ENCODE measurements around the gene MEGF11.

Gene MEGF11

DNA sequence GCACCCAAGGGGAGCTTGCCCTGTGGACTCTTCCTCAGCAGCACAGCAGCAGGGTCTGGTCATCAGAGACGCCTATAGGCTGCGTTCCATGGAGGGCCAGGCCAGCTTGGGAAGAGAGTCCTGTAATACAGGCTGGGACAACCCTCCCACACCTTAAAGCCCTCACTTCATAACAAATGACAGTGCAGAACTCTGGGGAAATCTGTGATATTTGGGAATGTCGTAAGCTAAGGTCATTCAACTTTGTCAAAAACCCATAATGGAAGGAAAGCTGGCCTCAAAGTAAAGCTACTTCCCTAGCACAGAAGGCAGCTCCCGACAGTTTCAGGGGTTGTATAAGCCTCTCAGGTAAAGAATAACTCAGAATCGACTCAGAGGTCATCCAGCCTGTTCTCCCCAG lies 133.1 kb downstream of the MEGF11 start:
- no peak for TF ChIP-seq POLR2AphosphoS5 (IDR thresholded peaks at IDR 0.05; ENCODE audit: low read depth, low read length)
- no peak for TF ChIP-seq SPI1 (IDR thresholded peaks at IDR 0.05; ENCODE audit: low read depth, low read length)
- no peak for TF ChIP-seq TAF1 (IDR thresholded peaks at IDR 0.05; ENCODE audit: low read depth, low read length)
- TF ChIP-seq PAX5 (IDR thresholded peaks at IDR 0.05; ENCODE audit: insufficient read depth, low read length, severe bottlenecking): no peak
- no peak for TF ChIP-seq POLR2A (IDR thresholded peaks at IDR 0.05; ENCODE audit: low read depth, low read length)
- TF ChIP-seq POU2F2 (IDR thresholded peaks at IDR 0.05; ENCODE audit: low read depth, low read length): no peak
- DNase-seq (ENCODE audit: insufficient read length, low spot score) (no peak), FAIRE-seq (no peak)

DNA sequence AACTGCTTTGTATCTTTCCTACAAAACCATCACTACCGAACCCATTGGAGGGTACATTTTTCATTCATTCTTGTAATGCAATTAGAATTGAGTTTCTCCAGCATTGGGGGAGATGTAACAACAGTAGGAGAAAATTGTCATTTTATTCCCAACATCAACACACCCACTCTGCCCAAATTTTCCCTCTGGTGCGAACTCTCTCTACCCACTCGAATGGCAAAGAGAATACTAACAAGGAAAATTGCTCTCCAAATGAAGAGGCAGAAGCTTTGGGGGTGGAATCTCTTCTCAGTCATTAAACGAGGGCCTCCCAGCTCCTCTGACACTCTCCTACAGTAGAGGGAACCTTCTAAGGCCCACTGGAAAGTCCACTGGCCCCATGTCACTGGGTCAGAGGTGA lies 135.7 kb downstream of the MEGF11 start:
- FAIRE-seq (no peak), DNase-seq (ENCODE audit: insufficient read length, low spot score) (no peak)
- no peak for TF ChIP-seq TAF1 (IDR thresholded peaks at IDR 0.05; ENCODE audit: low read depth, low read length)
- TF ChIP-seq POLR2AphosphoS5 (IDR thresholded peaks at IDR 0.05; ENCODE audit: low read depth, low read length): no peak
- no peak for TF ChIP-seq POLR2A (IDR thresholded peaks at IDR 0.05; ENCODE audit: low read depth, low read length)
- no peak for TF ChIP-seq SPI1 (IDR thresholded peaks at IDR 0.05; ENCODE audit: low read depth, low read length)
- TF ChIP-seq PAX5 (IDR thresholded peaks at IDR 0.05; ENCODE audit: insufficient read depth, low read length, severe bottlenecking): no peak
- TF ChIP-seq POU2F2 (IDR thresholded peaks at IDR 0.05; ENCODE audit: low read depth, low read length): no peak

DNA sequence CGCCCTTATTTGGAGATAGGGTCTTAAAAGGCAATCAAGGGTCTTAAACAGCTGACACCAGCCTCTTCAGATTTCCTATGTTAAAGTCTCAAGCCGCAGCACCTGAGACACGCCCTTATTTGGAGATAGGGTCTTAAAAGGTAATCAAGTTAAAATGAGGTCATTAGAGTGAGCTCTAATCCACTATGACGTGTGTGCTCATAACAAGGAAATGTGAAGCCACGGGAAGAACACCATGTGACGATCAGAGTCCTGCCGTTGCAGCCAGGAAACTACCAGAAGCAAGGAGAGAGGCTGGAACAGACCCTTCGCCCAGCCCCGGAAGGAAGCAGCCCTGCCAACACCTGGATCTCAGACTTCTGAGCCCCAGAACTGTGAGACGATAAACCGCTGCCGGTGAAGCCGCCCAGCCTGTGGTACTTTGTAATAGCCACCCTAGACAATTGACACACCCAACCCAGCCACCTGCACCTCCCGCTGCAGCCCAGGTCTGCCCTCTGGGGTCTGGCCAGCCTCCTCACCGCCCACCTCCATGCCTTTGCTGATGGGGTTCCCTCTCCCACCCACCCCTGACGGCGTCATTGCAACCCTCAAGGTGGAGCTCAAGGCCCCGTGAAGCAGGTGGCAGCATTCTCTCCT lies 137.9 kb downstream of the MEGF11 start:
- FAIRE-seq (no peak), DNase-seq (ENCODE audit: insufficient read length, low spot score) (no peak)
- TF ChIP-seq POLR2AphosphoS5 (IDR thresholded peaks at IDR 0.05; ENCODE audit: low read depth, low read length): no peak
- no peak for TF ChIP-seq PAX5 (IDR thresholded peaks at IDR 0.05; ENCODE audit: insufficient read depth, low read length, severe bottlenecking)
- no peak for TF ChIP-seq TAF1 (IDR thresholded peaks at IDR 0.05; ENCODE audit: low read depth, low read length)
- TF ChIP-seq SPI1 (IDR thresholded peaks at IDR 0.05; ENCODE audit: low read depth, low read length): no peak
- no peak for TF ChIP-seq POLR2A (IDR thresholded peaks at IDR 0.05; ENCODE audit: low read depth, low read length)
- no peak for TF ChIP-seq POU2F2 (IDR thresholded peaks at IDR 0.05; ENCODE audit: low read depth, low read length)

DNA sequence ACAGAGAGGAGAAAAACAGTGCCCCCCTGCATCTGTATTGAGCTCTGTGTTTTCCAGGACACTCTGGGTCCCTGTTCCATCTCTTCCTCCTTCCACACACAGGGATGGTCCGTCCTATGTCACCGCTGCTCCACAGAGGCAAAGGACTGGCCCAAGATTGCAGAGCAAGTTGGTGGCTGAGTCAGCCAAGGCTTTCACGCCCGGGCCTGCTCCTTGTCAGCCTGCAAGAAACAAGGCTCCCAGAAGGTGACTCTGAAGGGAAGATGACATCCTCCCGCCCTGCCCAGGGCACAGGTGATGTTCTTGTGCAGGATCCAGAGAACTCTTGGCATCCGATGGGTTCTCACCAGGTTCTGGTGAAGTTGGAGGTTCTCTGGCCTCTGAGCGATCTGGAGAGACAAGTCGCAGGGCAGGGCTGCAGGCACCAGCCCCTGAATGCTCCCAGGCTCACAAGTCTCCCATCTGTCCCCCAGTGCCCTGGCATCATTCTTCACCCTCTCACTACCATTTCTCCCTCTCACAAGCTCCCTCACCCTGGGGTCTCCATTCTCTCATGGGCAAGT lies 138.6 kb downstream of the MEGF11 start:
- FAIRE-seq: no peak
- DNase-seq (ENCODE audit: insufficient read length, low spot score): no peak
- TF ChIP-seq POLR2A (IDR thresholded peaks at IDR 0.05; ENCODE audit: low read depth, low read length) (no peak), POLR2AphosphoS5 (IDR thresholded peaks at IDR 0.05; ENCODE audit: low read depth, low read length) (no peak), POU2F2 (IDR thresholded peaks at IDR 0.05; ENCODE audit: low read depth, low read length) (no peak), TAF1 (IDR thresholded peaks at IDR 0.05; ENCODE audit: low read depth, low read length) (no peak), PAX5 (IDR thresholded peaks at IDR 0.05; ENCODE audit: insufficient read depth, low read length, severe bottlenecking) (no peak), SPI1 (IDR thresholded peaks at IDR 0.05; ENCODE audit: low read depth, low read length) (no peak)

DNA sequence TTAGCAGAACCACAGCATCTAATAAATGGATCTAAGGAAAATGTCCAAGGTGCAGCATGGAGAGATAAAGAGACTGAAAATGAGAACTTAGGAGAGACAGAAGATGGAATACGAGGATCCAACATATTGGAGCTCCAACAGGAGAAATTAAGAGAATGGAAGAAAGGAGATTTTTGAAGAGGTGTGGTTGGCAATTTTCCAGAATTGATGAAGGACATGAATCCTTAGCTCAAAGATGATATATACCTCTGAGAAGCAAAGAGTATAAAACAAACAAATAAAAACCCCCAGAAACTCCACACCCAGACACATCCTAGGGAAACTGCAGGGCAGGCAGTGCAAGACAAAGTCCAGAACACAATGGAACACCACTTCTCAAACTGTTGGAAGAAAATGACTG lies 141.2 kb downstream of the MEGF11 start:
- FAIRE-seq: no peak
- no peak for TF ChIP-seq POLR2A (IDR thresholded peaks at IDR 0.05; ENCODE audit: low read depth, low read length)
- no peak for TF ChIP-seq POU2F2 (IDR thresholded peaks at IDR 0.05; ENCODE audit: low read depth, low read length)
- TF ChIP-seq SPI1 (IDR thresholded peaks at IDR 0.05; ENCODE audit: low read depth, low read length): no peak
- TF ChIP-seq POLR2AphosphoS5 (IDR thresholded peaks at IDR 0.05; ENCODE audit: low read depth, low read length): no peak
- TF ChIP-seq TAF1 (IDR thresholded peaks at IDR 0.05; ENCODE audit: low read depth, low read length): no peak
- no peak for TF ChIP-seq PAX5 (IDR thresholded peaks at IDR 0.05; ENCODE audit: insufficient read depth, low read length, severe bottlenecking)

DNA sequence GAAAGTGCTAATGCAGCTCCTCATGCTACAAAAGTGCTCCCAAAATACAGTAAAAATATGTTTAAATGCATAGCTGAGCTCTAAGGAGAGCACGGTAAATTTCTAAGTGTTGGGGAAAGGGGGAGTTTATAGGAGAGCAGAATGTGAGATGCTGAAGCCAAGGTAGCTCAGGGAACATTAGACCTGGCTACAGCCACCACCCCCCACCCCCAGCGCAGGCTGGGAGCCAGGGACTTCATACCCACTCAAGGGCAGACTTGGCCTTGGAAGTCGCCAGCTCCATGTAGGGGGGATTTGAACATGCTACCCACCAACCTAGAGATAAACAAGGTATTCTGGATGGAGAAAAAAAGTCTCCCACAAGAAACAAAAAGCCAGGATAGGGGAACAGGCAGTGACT lies 142.2 kb downstream of the MEGF11 start:
- TF ChIP-seq SPI1 (IDR thresholded peaks at IDR 0.05; ENCODE audit: low read depth, low read length): no peak
- no peak for TF ChIP-seq TAF1 (IDR thresholded peaks at IDR 0.05; ENCODE audit: low read depth, low read length)
- no peak for TF ChIP-seq POLR2AphosphoS5 (IDR thresholded peaks at IDR 0.05; ENCODE audit: low read depth, low read length)
- no peak for TF ChIP-seq POLR2A (IDR thresholded peaks at IDR 0.05; ENCODE audit: low read depth, low read length)
- no peak for TF ChIP-seq PAX5 (IDR thresholded peaks at IDR 0.05; ENCODE audit: insufficient read depth, low read length, severe bottlenecking)
- TF ChIP-seq POU2F2 (IDR thresholded peaks at IDR 0.05; ENCODE audit: low read depth, low read length): no peak
- no peak for FAIRE-seq
- no peak for DNase-seq (ENCODE audit: insufficient read length, low spot score)

More for the DNA sequence above, 141.2 kb downstream of the MEGF11 start:
- no peak for DNase-seq (ENCODE audit: insufficient read length, low spot score)

DNA sequence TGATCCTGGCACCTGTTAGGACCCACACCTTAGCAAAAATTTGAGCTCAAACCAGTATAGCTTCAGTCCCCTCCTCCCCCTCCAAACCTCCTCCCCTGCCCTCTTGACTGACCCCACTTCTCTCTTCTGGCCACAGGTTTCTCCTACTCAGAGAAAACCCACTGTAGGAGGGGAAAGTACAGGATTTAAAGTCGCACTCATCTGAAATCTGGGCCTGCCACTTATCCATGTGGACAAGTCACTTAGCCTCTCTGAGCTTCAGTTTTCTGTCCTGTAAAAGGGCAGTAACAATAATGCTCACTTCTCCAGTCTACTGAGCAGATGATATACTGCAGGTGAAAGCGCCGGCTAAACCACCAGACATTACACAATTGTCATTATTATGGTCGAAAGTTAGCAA lies 142.7 kb downstream of the MEGF11 start:
- FAIRE-seq (no peak), DNase-seq (ENCODE audit: insufficient read length, low spot score) (no peak)
- TF ChIP-seq POLR2AphosphoS5 (IDR thresholded peaks at IDR 0.05; ENCODE audit: low read depth, low read length) (no peak), SPI1 (IDR thresholded peaks at IDR 0.05; ENCODE audit: low read depth, low read length) (no peak), TAF1 (IDR thresholded peaks at IDR 0.05; ENCODE audit: low read depth, low read length) (no peak), PAX5 (IDR thresholded peaks at IDR 0.05; ENCODE audit: insufficient read depth, low read length, severe bottlenecking) (no peak), POLR2A (IDR thresholded peaks at IDR 0.05; ENCODE audit: low read depth, low read length) (no peak), POU2F2 (IDR thresholded peaks at IDR 0.05; ENCODE audit: low read depth, low read length) (no peak)

DNA sequence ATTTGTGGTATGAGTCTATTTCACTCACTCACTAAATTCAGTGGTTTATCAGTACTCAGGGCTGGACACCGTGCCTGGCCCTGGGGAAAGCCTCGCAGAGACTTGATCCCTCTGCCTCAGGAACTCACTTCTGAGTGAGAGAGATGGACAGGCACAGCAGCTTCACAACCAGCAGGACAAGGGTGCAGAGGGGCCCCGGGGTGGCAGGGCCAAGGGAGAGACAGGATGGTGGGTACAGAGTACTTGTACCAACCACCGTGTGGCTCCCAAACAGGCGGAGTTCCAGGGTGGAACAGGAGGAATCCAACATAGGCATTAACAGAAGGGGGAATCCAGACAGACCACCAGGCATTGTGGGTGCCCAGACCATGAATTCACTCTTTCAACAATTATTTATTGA lies 143.7 kb downstream of the MEGF11 start:
- FAIRE-seq: no peak
- TF ChIP-seq POLR2AphosphoS5 (IDR thresholded peaks at IDR 0.05; ENCODE audit: low read depth, low read length) (no peak), PAX5 (IDR thresholded peaks at IDR 0.05; ENCODE audit: insufficient read depth, low read length, severe bottlenecking) (no peak), POLR2A (IDR thresholded peaks at IDR 0.05; ENCODE audit: low read depth, low read length) (no peak), TAF1 (IDR thresholded peaks at IDR 0.05; ENCODE audit: low read depth, low read length) (no peak), SPI1 (IDR thresholded peaks at IDR 0.05; ENCODE audit: low read depth, low read length) (no peak), POU2F2 (IDR thresholded peaks at IDR 0.05; ENCODE audit: low read depth, low read length) (no peak)

DNA sequence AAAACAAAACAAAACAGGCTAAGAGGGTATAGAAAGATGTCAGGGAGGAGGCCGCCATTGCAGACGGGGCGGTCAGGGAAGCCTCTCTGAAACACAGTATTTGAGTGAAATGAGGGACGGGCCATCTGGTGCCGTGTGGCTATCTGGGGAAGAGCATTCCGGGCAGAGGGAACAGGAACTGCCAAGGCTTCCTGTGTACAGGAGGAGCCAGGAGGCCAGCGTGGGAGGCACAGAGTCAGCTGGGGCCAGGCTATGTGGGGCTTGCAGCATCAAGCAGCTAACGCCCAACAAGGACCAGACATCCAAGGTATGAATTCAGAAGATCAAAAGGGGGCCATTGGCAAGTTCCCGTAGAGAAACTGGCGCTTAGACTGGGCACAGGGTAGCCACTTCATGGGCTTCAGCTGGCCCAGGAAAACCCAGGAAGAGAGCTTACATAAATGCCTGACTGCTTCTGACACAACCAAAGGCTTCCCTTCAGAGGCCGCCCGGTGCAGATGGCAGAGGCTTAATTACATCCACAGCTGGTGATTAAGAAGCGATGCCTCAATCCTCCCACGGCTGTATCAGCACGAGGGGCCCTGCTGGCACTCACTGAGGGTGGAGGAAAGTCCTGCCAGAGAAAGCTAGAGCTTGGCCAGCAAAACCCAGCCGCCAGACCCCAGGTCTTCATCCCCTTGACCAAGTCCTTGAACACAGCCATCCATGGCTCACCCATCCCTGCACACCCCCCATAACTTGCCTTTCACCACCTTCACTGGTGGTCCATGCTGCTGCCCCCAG lies 144.9 kb downstream of the MEGF11 start:
- DNase-seq (ENCODE audit: insufficient read length, low spot score) (no peak), FAIRE-seq (no peak)
- TF ChIP-seq POLR2A (IDR thresholded peaks at IDR 0.05; ENCODE audit: low read depth, low read length) (no peak), SPI1 (IDR thresholded peaks at IDR 0.05; ENCODE audit: low read depth, low read length) (no peak), TAF1 (IDR thresholded peaks at IDR 0.05; ENCODE audit: low read depth, low read length) (no peak), PAX5 (IDR thresholded peaks at IDR 0.05; ENCODE audit: insufficient read depth, low read length, severe bottlenecking) (no peak), POLR2AphosphoS5 (IDR thresholded peaks at IDR 0.05; ENCODE audit: low read depth, low read length) (no peak), POU2F2 (IDR thresholded peaks at IDR 0.05; ENCODE audit: low read depth, low read length) (no peak)

More for the DNA sequence above, 143.7 kb downstream of the MEGF11 start:
- DNase-seq (ENCODE audit: insufficient read length, low spot score): no peak

Measured in GM12891 (cell line).